B cell (primary cell): ENCODE results near the gene METTL27. TPM values are rescaled to one million over a fixed set of nuclear protein-coding genes. Genes with fewer than 3 reads are reported as not detected.

Experiments used
- ATAC-seq: fragments of 200-7000 bp; cut with Tn5 transposase; one replicate; pipeline ENCODE4 v1.10.0; 2021; ENCODE audit warnings: low read depth, mild to moderate bottlenecking, moderate number of reproducible peaks, moderate library complexity
- CTCF ChIA-PET: fragments of 350-600 bp; sonication (Branson Sonifier 250); formaldehyde crosslinking; loops from one replicate; lab custom pipeline; 2021; ENCODE audit warnings: antibody characterized with exemption, inconsistent platforms; lab: Charles Lee
- POLR2A ChIA-PET: fragments of 350-600 bp; sonication (Branson Sonifier 250); formaldehyde crosslinking; loops from one replicate; lab custom pipeline; 2021; ENCODE audit warnings: antibody characterized with exemption; lab: Charles Lee
- DNase-seq: peaks from one replicate; pipeline ENCODE4 v3.0.0; 2013
- H2AFZ ChIP-seq: 2 replicates; pipeline ENCODE4 v1.6.1; 2012; ENCODE audit warnings: mild to moderate bottlenecking, low read depth, low read length; ENCODE audit not compliant: insufficient read depth, poor library complexity, severe bottlenecking
- H3K27ac ChIP-seq, 2 donors: 1 replicate in 1 of 2; 2 replicates in 1 of 2; pipeline ENCODE4 v1.5.1; 2012 to 2013; ENCODE audit warnings: low read length in 2 of 2, mild to moderate bottlenecking in 2 of 2, moderate library complexity in 1 of 2
- H3K27me3 ChIP-seq, 4 experiments: fragments of 200-600 bp in 1 of 4; sonication (generic) in 1 of 4; replicated peaks in 1 of 4; 1 replicate in 2 of 4; 2 replicates in 2 of 4; pipeline versions ENCODE4 v1.6.1 to v1.7.0; 2013 to 2016; ENCODE audit warnings: low read length in 3 of 4, mild to moderate bottlenecking in 2 of 4, mixed read lengths in 1 of 4, moderate library complexity in 1 of 4; ENCODE audit not compliant: insufficient read depth in 4 of 4, control insufficient read depth in 3 of 4; ENCODE audit errors: control extremely low read depth in 1 of 4
- H3K36me3 ChIP-seq, 2 experiments: replicated peaks in 1 of 2; 1 replicate in 1 of 2; 2 replicates in 1 of 2; pipeline versions ENCODE4 v1.6.1 to v1.7.1; 2013; ENCODE audit warnings: low read length in 1 of 2; ENCODE audit not compliant: insufficient read depth in 2 of 2, control insufficient read depth in 1 of 2; ENCODE audit errors: control extremely low read depth in 1 of 2, extremely low read depth in 1 of 2
- H3K4me1 ChIP-seq, 2 donors: fragments of 200-600 bp in 1 of 2; sonication (generic) in 1 of 2; 1 replicate in 1 of 2; 2 replicates in 1 of 2; pipeline versions ENCODE4 v1.5.1 to v1.6.1; 2013 to 2017; ENCODE audit warnings: low read length in 2 of 2; ENCODE audit not compliant: control insufficient read depth in 2 of 2, insufficient read depth in 2 of 2
- H3K4me2 ChIP-seq: replicated peaks from 2 replicates; pipeline ENCODE3; 2012; ENCODE audit warnings: mild to moderate bottlenecking, low read depth, low read length; ENCODE audit not compliant: poor library complexity, severe bottlenecking
- H3K4me3 ChIP-seq, 5 experiments: fragments of 200-600 bp in 1 of 5; sonication (generic) in 1 of 5; 1 replicate in 3 of 5; 2 replicates in 2 of 5; pipeline versions ENCODE4 v1.5.1 to v1.7.0; 2011 to 2016; ENCODE audit warnings: low read length in 4 of 5, mild to moderate bottlenecking in 4 of 5, low read depth in 2 of 5, control low read depth in 1 of 5, moderate library complexity in 1 of 5; ENCODE audit not compliant: insufficient read depth in 1 of 5; ENCODE audit errors: control extremely low read depth in 1 of 5, extremely low read depth in 1 of 5
- H3K79me2 ChIP-seq: fragments of 200-600 bp; sonication (generic); one replicate; pipeline ENCODE4 v1.6.0; 2016; ENCODE audit warnings: low read length; ENCODE audit not compliant: control insufficient read depth, insufficient read depth
- H3K9ac ChIP-seq: fragments of 200-600 bp; sonication (generic); 2 replicates; pipeline ENCODE4 v1.6.1; 2017; ENCODE audit warnings: mild to moderate bottlenecking, low read length, moderate library complexity
- H3K9me3 ChIP-seq, 3 donors: one replicate each; pipeline versions ENCODE4 v1.6.1 to v1.7.1; 2013; ENCODE audit warnings: low read length in 2 of 3; ENCODE audit not compliant: control insufficient read depth in 2 of 3, insufficient read depth in 1 of 3; ENCODE audit errors: control extremely low read depth in 1 of 3
- H4K20me1 ChIP-seq: 2 replicates; pipeline ENCODE4 v1.6.0; 2012; ENCODE audit warnings: mild to moderate bottlenecking, low read length; ENCODE audit not compliant: insufficient read depth, control insufficient read depth, poor library complexity, severe bottlenecking
- H3K27ac Mint-ChIP-seq: one replicate; pipeline ENCODE4 v1.8.0; 2021; ENCODE audit warnings: mixed read lengths
- H3K27me3 Mint-ChIP-seq: one replicate; pipeline ENCODE4 v1.8.0; 2021; ENCODE audit warnings: mixed read lengths
- H3K4me1 Mint-ChIP-seq: one replicate; pipeline ENCODE4 v1.8.0; 2021; ENCODE audit warnings: mixed read lengths
- H3K4me3 Mint-ChIP-seq: one replicate; pipeline ENCODE4 v1.8.0; 2021; ENCODE audit warnings: mixed read lengths
- H3K9me3 Mint-ChIP-seq: one replicate; pipeline ENCODE4 v1.8.0; 2022; ENCODE audit warnings: mixed read lengths; ENCODE audit not compliant: insufficient read depth
- EZH2 ChIP-seq: IDR thresholded peaks from 2 replicates; pipeline ENCODE4 v1.6.1; 2012; ENCODE audit warnings: borderline replicate concordance, low read depth, mild to moderate bottlenecking, moderate library complexity, low read length; ENCODE audit not compliant: insufficient read depth, poor library complexity, severe bottlenecking
- WGBS: methylation state at CpG from one replicate; pipeline ENCODE4 v1.1.5; 2013; ENCODE audit warnings: missing lambda C conversion rate; ENCODE audit not compliant: insufficient coverage; 5-methylcytosine and 5-hydroxymethylcytosine counted together
- intact Hi-C: fragments of 100-400 bp; cut with micrococcal nuclease; formaldehyde crosslinking; loops from one replicate; pipeline ENCODE4 v1.10.0; 2022
- polyA plus RNA-seq: library from polyadenylated mRNA; depleted of rRNA; stranded (reverse); fragments of >200 nt; gene quantifications from 2 replicates; pipeline ENCODE4 v1.2.3, GENCODE V29; 2012
- total RNA-seq, 2 donors: library from RNA; stranded (reverse); fragments of 120-200 nt in 1 of 2; gene quantifications; 1 replicate in 1 of 2; 2 replicates in 1 of 2; pipeline versions ENCODE4 v1.2.3 to v1.2.4, GENCODE V29; 2013 to 2022
- TF ChIP-seq, protein P1 (sequence below): fragments of 200-600 bp; IDR thresholded peaks from one replicate; pipeline ENCODE4 v1.8.0; 2022; ENCODE audit warnings: antibody characterized with exemption, mild to moderate bottlenecking

The METTL27 gene
- total and polyA plus RNA-seq, 2 donors (not counting 1 experiment from before 2014, with no cell fraction given), result 0.37 to 1.5 TPM

DNA sequence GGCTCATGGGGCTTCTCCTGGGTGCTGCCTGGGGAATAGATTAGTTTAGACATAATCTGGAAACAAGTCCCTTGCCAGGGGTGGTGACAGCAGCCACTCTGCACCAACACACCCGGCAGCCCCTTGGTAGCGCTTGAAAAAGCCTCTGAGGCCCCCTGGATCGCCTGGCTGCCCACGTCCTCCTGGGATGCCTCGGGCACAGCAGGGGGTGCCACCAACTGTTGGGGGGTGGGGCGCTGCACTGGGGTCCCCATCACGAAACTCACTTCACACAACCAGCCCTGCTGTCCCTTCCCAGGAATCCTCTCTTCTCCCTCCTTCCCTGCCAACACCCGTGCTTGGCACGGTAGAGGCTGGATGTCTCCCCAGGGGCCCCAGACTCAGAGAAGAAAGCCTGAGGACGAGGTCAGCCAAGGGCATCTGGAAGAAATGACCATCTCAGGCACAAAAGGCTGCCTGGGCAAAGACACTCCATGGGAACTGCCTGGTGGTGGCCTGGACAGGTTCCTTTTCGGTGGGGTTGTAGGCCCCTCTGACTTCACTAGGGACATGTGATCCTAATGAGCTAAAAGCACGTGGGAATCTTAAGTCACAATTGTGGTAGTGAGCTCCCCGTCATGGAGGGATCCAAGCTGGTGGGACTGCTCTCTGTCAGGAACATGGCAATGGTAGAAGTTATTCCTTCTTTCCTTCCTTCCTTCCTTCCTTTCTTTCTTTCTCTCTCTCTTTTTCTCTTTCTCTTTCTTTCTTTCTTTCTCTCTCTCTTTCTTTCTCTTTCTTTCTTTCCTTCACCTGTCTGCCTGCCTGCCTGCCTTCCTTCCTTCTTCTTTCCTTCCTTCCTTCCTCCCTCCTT lies 30.0 kb upstream of the METTL27 start:
- Mint-ChIP-seq H3K4me1 (no peaks in the 10 kb centered on the region), H3K9me3 (no peaks in the 10 kb centered on the region), H3K27ac (no peak overlapping the region), H3K27me3 (no peaks in the 10 kb centered on the region), H3K4me3 (no peak overlapping the region)
- no peak overlapping the region for H3K4me3 ChIP-seq
- H3K4me2 ChIP-seq, result no peak overlapping the region
- DNase-seq (no peak), ATAC-seq (no peak)
- no peaks in the 10 kb centered on the region for H3K9me3 ChIP-seq
- intact Hi-C loops, result no loop called here
- WGBS, result 80% methylated on average over 11 of the region's 13 CpGs
- peaks cover 0 to 2% (median 0%) of the 10 kb centered on the region in 4 experiments for H3K27me3 ChIP-seq
- TF ChIP-seq, protein P1, sequence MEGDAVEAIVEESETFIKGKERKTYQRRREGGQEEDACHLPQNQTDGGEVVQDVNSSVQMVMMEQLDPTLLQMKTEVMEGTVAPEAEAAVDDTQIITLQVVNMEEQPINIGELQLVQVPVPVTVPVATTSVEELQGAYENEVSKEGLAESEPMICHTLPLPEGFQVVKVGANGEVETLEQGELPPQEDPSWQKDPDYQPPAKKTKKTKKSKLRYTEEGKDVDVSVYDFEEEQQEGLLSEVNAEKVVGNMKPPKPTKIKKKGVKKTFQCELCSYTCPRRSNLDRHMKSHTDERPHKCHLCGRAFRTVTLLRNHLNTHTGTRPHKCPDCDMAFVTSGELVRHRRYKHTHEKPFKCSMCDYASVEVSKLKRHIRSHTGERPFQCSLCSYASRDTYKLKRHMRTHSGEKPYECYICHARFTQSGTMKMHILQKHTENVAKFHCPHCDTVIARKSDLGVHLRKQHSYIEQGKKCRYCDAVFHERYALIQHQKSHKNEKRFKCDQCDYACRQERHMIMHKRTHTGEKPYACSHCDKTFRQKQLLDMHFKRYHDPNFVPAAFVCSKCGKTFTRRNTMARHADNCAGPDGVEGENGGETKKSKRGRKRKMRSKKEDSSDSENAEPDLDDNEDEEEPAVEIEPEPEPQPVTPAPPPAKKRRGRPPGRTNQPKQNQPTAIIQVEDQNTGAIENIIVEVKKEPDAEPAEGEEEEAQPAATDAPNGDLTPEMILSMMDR, result no peak
- no peak for TF ChIP-seq EZH2
- H2AFZ ChIP-seq, result no peak overlapping the region
- H3K9ac ChIP-seq, result no peak overlapping the region
- no peaks in the 10 kb centered on the region for H4K20me1 ChIP-seq
- CTCF ChIA-PET, result no interaction called here
- no peak overlapping the region for H3K27ac ChIP-seq
- POLR2A ChIA-PET, result interaction anchor here (0.6 kb wide), 1 partner anchor 46 kb away, joined by 3 read pairs; no protein-coding TSS in a partner anchor
- H3K4me1 ChIP-seq, result no peaks in the 10 kb centered on the region
- H3K36me3 ChIP-seq, result no peaks in the 10 kb centered on the region
- H3K79me2 ChIP-seq, result no peaks in the 10 kb centered on the region
